Left lung (tissue), 10 donors: Measurements from ENCODE around the gene MAST1. TPM values are rescaled to one million over a fixed set of nuclear protein-coding genes. Genes with fewer than 3 reads are reported as not detected.
A peak's percentile ranks its signal among the peaks of the same experiment; 100 is the strongest.

Experiments
- ATAC-seq: fragments of 200-7000 bp; cut with Tn5 transposase; one replicate; pipeline ENCODE4 v1.9.1; 2020; ENCODE audit warnings: moderate library complexity
- DNase-seq, 4 donors: peaks; one replicate each; pipeline ENCODE4 v3.0.0-alpha.2; 2013 to 2020
- H3K27ac ChIP-seq, 2 donors: fragments of 200-600 bp; sonication (generic) in 1 of 2; one replicate each; pipeline versions ENCODE4 v1.5.0 to v1.8.0; 2020 to 2021
- H3K27me3 ChIP-seq, 2 donors: fragments of 200-600 bp; sonication (generic) in 1 of 2; one replicate each; pipeline versions ENCODE4 v1.5.0 to v1.8.0; 2020 to 2021
- H3K36me3 ChIP-seq, 2 donors: fragments of 200-600 bp; sonication (generic) in 1 of 2; one replicate each; pipeline versions ENCODE4 v1.5.0 to v1.8.0; 2020 to 2021
- H3K4me1 ChIP-seq, 2 donors: fragments of 200-600 bp; one replicate each; pipeline ENCODE4 v1.8.0; 2021
- H3K4me3 ChIP-seq, 2 donors: fragments of 200-600 bp; sonication (generic) in 1 of 2; one replicate each; pipeline versions ENCODE4 v1.5.0 to v1.8.0; 2020 to 2021; ENCODE audit warnings: mild to moderate bottlenecking in 1 of 2
- H3K9me3 ChIP-seq, 2 donors: fragments of 200-600 bp; sonication (generic) in 1 of 2; one replicate each; pipeline versions ENCODE4 v1.5.0 to v1.8.0; 2020 to 2021
- CTCF ChIP-seq, 2 donors: fragments of 200-600 bp; sonication (generic) in 1 of 2; IDR thresholded peaks; one replicate each; pipeline versions ENCODE4 v1.5.0 to v1.8.0; 2021; ENCODE audit warnings: antibody characterized with exemption in 2 of 2
- intact Hi-C, 2 donors: fragments of 100-400 bp; cut with DNase I; formaldehyde crosslinking; loops; one replicate each; pipeline versions ENCODE4 v1.11.2 to v1.14.2; 2022
- polyA plus RNA-seq, 6 donors: library from polyadenylated mRNA; unstranded; fragments of 120-200 nt; gene quantifications; one replicate each; pipeline ENCODE4 v1.2.1, GENCODE V29; 2013; ENCODE audit not compliant: insufficient read length in 6 of 6
- total RNA-seq, 2 donors: library from RNA; stranded (reverse); fragmentation: NEBNext Ultra II Directional; extraction: Animal tissue kit (Norgen Biotek cat#: 25700); gene quantifications; one replicate each; pipeline ENCODE4 v1.2.1, GENCODE V29; 2021
- donor health status: DM: no; HTN: yes; CAD: no.
- donor health status: DM: no; HTN: no; CAD: no.

MAST1 gene
- total and polyA plus RNA-seq, 8 donors = 0.15 to 2.4 (median 1.5) TPM

- TF ChIP-seq CTCF (IDR thresholded peaks at IDR 0.05) = no peak
- Histone ChIP-seq H3K9me3 (peaks cover 0 to 6% of the 10 kb centered on the region in 2 donors), H3K27me3 (peaks cover 0 to 10% of the 10 kb centered on the region in 2 donors), H3K36me3 (no peaks in the 10 kb centered on the region), H3K27ac (no peak overlapping the region), H3K4me3 (no peak overlapping the region), H3K4me1 (peaks cover 0 to 12% of the 10 kb centered on the region in 2 donors)
- no peak for DNase-seq
- intact Hi-C loops = no loop called here
- no peak for ATAC-seq
Measured at GRCh38 chr19:12868540-12869112, 30.3 kb downstream of the MAST1 start.

GRCh38 chr19:12871681-12872080, 33.4 kb downstream of the MAST1 start:
- no peak for ATAC-seq
- Histone ChIP-seq H3K9me3 (peaks cover 0 to 6% of the 10 kb centered on the region in 2 donors), H3K4me1 (peaks cover 0 to 12% of the 10 kb centered on the region in 2 donors), H3K36me3 (peaks cover 0 to 29% of the 10 kb centered on the region in 2 donors), H3K27me3 (peaks cover 0 to 10% of the 10 kb centered on the region in 2 donors), H3K4me3 (no peak overlapping the region), H3K27ac (no peak overlapping the region)
- intact Hi-C loops = no loop called here
- no peak for DNase-seq
- no peak for TF ChIP-seq CTCF (IDR thresholded peaks at IDR 0.05)

- TF ChIP-seq CTCF (IDR thresholded peaks at IDR 0.05) = no peak
- no peak overlapping the region for H3K27ac ChIP-seq
- no peak overlapping the region for H3K4me3 ChIP-seq
- peaks cover 0 to 9% of the 10 kb centered on the region in 2 donors for H3K4me1 ChIP-seq
- intact Hi-C loops = no loop called here
- H3K27me3 ChIP-seq = peaks cover 0 to 6% of the 10 kb centered on the region in 2 donors
- peaks cover 0 to 6% of the 10 kb centered on the region in 2 donors for H3K9me3 ChIP-seq
- H3K36me3 ChIP-seq = peaks cover 0 to 35% of the 10 kb centered on the region in 2 donors
- no peak for DNase-seq
- ATAC-seq = no peak
Measured at GRCh38 chr19:12872255-12872654, 33.9 kb downstream of the MAST1 start.

- TF ChIP-seq CTCF (IDR thresholded peaks at IDR 0.05) = no peak
- Histone ChIP-seq H3K4me3 (peak overlapping the region in 1 of 2 donors; percentile 28), H3K27ac (no peak overlapping the region), H3K27me3 (no peaks in the 10 kb centered on the region), H3K36me3 (peaks cover 0 to 44% of the 10 kb centered on the region in 2 donors), H3K4me1 (no peaks in the 10 kb centered on the region), H3K9me3 (peaks cover 0 to 6% of the 10 kb centered on the region in 2 donors)
- ATAC-seq (peak; percentile 81), DNase-seq (peak in 1 of 4 donors; percentile 15)
- intact Hi-C loops = no loop called here
Measured at GRCh38 chr19:12872941-12873890, 34.9 kb downstream of the MAST1 start.
